Skeletal muscle satellite cell (primary cell): ENCODE data around the gene TOMM34. TPM values are rescaled to one million over a fixed set of nuclear protein-coding genes. Genes with fewer than 3 reads are reported as not detected.

Experiments used
- H3K27me3 ChIP-seq: 2 replicates; pipeline ENCODE4 v1.7.0; 2013; ENCODE audit warnings: low read length; ENCODE audit not compliant: control insufficient read depth, insufficient read depth
- H3K36me3 ChIP-seq: 2 replicates; pipeline ENCODE4 v1.7.0; 2013; ENCODE audit warnings: mild to moderate bottlenecking, control low read depth, low read length; ENCODE audit not compliant: insufficient read depth
- H3K4me1 ChIP-seq: 2 replicates; pipeline ENCODE4 v1.7.0; 2013; ENCODE audit warnings: low read length; ENCODE audit not compliant: control insufficient read depth, insufficient read depth
- H3K4me2 ChIP-seq: 2 replicates; pipeline ENCODE4 v1.7.0; 2013; ENCODE audit warnings: mild to moderate bottlenecking, low read length
- H3K4me3 ChIP-seq: 2 replicates; pipeline ENCODE4 v1.7.0; 2013; ENCODE audit warnings: low read length
- H3K9ac ChIP-seq: 2 replicates; pipeline ENCODE4 v1.7.0; 2013; ENCODE audit warnings: mild to moderate bottlenecking, low read depth, low read length, moderate library complexity
- H3K9me3 ChIP-seq: replicated peaks from 2 replicates; pipeline ENCODE4 v1.7.0; 2013; ENCODE audit warnings: mild to moderate bottlenecking, control low read depth, low read length
- total RNA-seq: library from RNA; depleted of rRNA; stranded (reverse); fragments of >200 nt; gene quantifications from 2 replicates; pipeline ENCODE4 v1.2.3, GENCODE V29; 2012; rRNA removed

Gene TOMM34
- 51.5 and 52.0 TPM in 2 replicates for total RNA-seq

GRCh38 chr20:44960103-44960852 lies at the start of gene TOMM34:
TOMM34 (minus strand) TSS chr20:44960397; CDS start chr20:44960333, 64 bp downstream.
- Histone ChIP-seq H3K4me2 (peak within 1 kb of the TSS; percentile 86), H3K4me3 (peak within 1 kb of the TSS; percentile 80), H3K4me1 (peaks cover 23% of the 10 kb centered on the region)

GRCh38 chr20:45008521-45009049 lies 48.4 kb upstream of the TOMM34 start:
- no peaks in the 10 kb centered on the region for H3K27me3 ChIP-seq
- H3K9me3 ChIP-seq: no peaks in the 10 kb centered on the region
- no peak overlapping the region for H3K9ac ChIP-seq
- H3K4me3 ChIP-seq: no peak overlapping the region
- H3K4me2 ChIP-seq: no peak overlapping the region
- H3K36me3 ChIP-seq: peaks cover 3% of the 10 kb centered on the region
- peaks cover 26% of the 10 kb centered on the region for H3K4me1 ChIP-seq

More at GRCh38 chr20:44960103-44960852, at the start of gene TOMM34:
- Histone ChIP-seq H3K9me3 (no peaks in the 10 kb centered on the region), H3K27me3 (no peaks in the 10 kb centered on the region), H3K9ac (peak within 1 kb of the TSS; percentile 86), H3K36me3 (peaks cover 20% of the 10 kb centered on the region)

- H3K4me1 ChIP-seq: peaks cover 12% of the 10 kb centered on the region
- H3K27me3 ChIP-seq: no peaks in the 10 kb centered on the region
- no peak overlapping the region for H3K9ac ChIP-seq
- no peak overlapping the region for H3K4me3 ChIP-seq
- peaks cover 55% of the 10 kb centered on the region for H3K36me3 ChIP-seq
- no peaks in the 10 kb centered on the region for H3K9me3 ChIP-seq
- H3K4me2 ChIP-seq: no peak overlapping the region
Measured at GRCh38 chr20:44997668-44998067, 37.5 kb upstream of the TOMM34 start.

GRCh38 chr20:44997171-44997570 lies 37.0 kb upstream of the TOMM34 start:
- H3K4me2 ChIP-seq: no peak overlapping the region
- H3K36me3 ChIP-seq: peaks cover 55% of the 10 kb centered on the region
- no peak overlapping the region for H3K9ac ChIP-seq
- no peaks in the 10 kb centered on the region for H3K9me3 ChIP-seq
- H3K4me3 ChIP-seq: no peak overlapping the region
- H3K27me3 ChIP-seq: no peaks in the 10 kb centered on the region
- H3K4me1 ChIP-seq: peaks cover 12% of the 10 kb centered on the region

GRCh38 chr20:44993343-44993742 lies 33.1 kb upstream of the TOMM34 start:
- Histone ChIP-seq H3K4me1 (peaks cover 24% of the 10 kb centered on the region), H3K4me3 (no peak overlapping the region), H3K4me2 (peak overlapping the region; percentile 58), H3K9ac (no peak overlapping the region), H3K27me3 (no peaks in the 10 kb centered on the region), H3K9me3 (no peaks in the 10 kb centered on the region), H3K36me3 (peaks cover 33% of the 10 kb centered on the region)

- H3K36me3 ChIP-seq: peaks cover 24% of the 10 kb centered on the region
- peak overlapping the region; percentile 54 for H3K4me3 ChIP-seq
- peaks cover 24% of the 10 kb centered on the region for H3K4me1 ChIP-seq
- H3K9ac ChIP-seq: peak overlapping the region; percentile 32
- no peaks in the 10 kb centered on the region for H3K9me3 ChIP-seq
- H3K4me2 ChIP-seq: peak overlapping the region; percentile 72
- no peaks in the 10 kb centered on the region for H3K27me3 ChIP-seq
Measured at GRCh38 chr20:44990957-44991356, 30.8 kb upstream of the TOMM34 start.

GRCh38 chr20:44990425-44990824 lies 30.2 kb upstream of the TOMM34 start:
- peaks cover 24% of the 10 kb centered on the region for H3K36me3 ChIP-seq
- peak overlapping the region; percentile 54 for H3K4me3 ChIP-seq
- H3K9me3 ChIP-seq: no peaks in the 10 kb centered on the region
- peaks cover 24% of the 10 kb centered on the region for H3K4me1 ChIP-seq
- peak overlapping the region; percentile 72 for H3K4me2 ChIP-seq
- peak overlapping the region; percentile 32 for H3K9ac ChIP-seq
- H3K27me3 ChIP-seq: no peaks in the 10 kb centered on the region

GRCh38 chr20:44988631-44989171 lies 28.5 kb upstream of the TOMM34 start:
- no peak overlapping the region for H3K9ac ChIP-seq
- H3K4me3 ChIP-seq: no peak overlapping the region
- H3K4me1 ChIP-seq: peaks cover 22% of the 10 kb centered on the region
- no peaks in the 10 kb centered on the region for H3K27me3 ChIP-seq
- H3K4me2 ChIP-seq: no peak overlapping the region
- H3K9me3 ChIP-seq: no peaks in the 10 kb centered on the region
- H3K36me3 ChIP-seq: peaks cover 26% of the 10 kb centered on the region

- Histone ChIP-seq H3K27me3 (no peaks in the 10 kb centered on the region), H3K9ac (no peak overlapping the region), H3K36me3 (peaks cover 52% of the 10 kb centered on the region), H3K4me3 (no peak overlapping the region), H3K4me1 (peaks cover 5% of the 10 kb centered on the region), H3K9me3 (no peaks in the 10 kb centered on the region), H3K4me2 (no peak overlapping the region)
Measured at GRCh38 chr20:44983093-44983674, 23.0 kb upstream of the TOMM34 start.

GRCh38 chr20:44981736-44982406 lies 21.7 kb upstream of the TOMM34 start:
- Histone ChIP-seq H3K27me3 (no peaks in the 10 kb centered on the region), H3K9ac (no peak overlapping the region), H3K4me3 (no peak overlapping the region), H3K9me3 (no peaks in the 10 kb centered on the region), H3K36me3 (peaks cover 51% of the 10 kb centered on the region), H3K4me1 (peaks cover 9% of the 10 kb centered on the region), H3K4me2 (no peak overlapping the region)

- Histone ChIP-seq H3K36me3 (peaks cover 56% of the 10 kb centered on the region), H3K27me3 (no peaks in the 10 kb centered on the region), H3K4me1 (peaks cover 12% of the 10 kb centered on the region), H3K9me3 (no peaks in the 10 kb centered on the region), H3K9ac (no peak overlapping the region), H3K4me2 (no peak overlapping the region), H3K4me3 (no peak overlapping the region)
Measured at GRCh38 chr20:44979090-44979621, 19.0 kb upstream of the TOMM34 start.
